Fibroblast of gingiva (primary cell): Measurements from ENCODE around the gene ADSL.
A peak's percentile ranks its signal among the peaks of the same experiment; 100 is the strongest.
"Not testable (repeated sequence)": the region's sequence is repeated elsewhere in the genome, so short reads cannot be mapped to it uniquely, and the experiment has no call there.

Experiments
- DNase-seq: peaks from one replicate; pipeline ENCODE4 v3.0.0-alpha.2; 2011; ENCODE audit warnings: low read depth

The ADSL gene

DNA sequence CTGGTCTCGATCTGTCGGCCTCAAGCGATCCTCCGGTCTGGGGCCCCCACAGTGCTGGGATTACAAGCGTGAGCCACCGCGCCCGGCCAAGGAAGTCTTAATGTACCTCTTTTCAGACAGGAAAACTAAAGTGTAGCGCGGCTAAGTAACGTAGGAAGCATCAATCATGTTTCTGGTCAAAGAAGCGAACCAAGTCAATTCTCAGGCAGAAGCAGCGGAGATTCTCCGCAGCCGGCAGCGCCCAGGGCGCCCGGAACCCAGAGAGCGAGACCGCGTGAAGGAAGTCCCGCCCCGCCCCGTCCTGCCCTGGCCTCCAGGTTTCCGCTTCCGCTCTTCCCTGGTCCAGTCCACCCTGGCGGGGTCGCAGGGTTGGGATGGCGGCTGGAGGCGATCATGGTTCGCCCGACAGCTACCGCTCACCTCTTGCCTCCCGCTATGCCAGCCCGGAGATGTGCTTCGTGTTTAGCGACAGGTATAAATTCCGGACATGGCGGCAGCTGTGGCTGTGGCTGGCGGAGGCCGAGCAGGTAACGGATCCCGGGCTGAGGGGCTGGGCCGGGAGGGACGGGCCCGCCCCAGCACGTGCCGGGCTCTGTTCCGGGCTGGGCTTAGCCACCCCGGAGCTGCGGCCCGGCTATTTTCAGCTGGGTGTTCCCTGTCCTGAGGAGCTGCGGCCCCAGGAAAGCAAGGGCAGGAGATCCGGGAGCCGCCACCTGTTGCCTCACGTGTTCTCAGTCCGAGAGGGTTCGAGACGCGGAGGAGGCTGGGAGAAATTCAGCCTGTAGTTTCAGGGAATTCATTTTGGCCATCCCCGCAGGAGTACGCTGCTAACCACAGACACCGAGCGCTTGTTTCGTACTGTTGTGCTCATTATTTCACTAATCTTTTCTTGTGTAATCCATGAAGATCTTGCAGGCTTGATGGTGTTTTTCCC is at the start of gene ADSL:
Gene ADSL, plus strand, starts transcription at position 316 of the 934 bp plus-strand sequence. Its CDS starts 59 bp downstream, at position 375.
- peak; percentile 80 for DNase-seq

DNA sequence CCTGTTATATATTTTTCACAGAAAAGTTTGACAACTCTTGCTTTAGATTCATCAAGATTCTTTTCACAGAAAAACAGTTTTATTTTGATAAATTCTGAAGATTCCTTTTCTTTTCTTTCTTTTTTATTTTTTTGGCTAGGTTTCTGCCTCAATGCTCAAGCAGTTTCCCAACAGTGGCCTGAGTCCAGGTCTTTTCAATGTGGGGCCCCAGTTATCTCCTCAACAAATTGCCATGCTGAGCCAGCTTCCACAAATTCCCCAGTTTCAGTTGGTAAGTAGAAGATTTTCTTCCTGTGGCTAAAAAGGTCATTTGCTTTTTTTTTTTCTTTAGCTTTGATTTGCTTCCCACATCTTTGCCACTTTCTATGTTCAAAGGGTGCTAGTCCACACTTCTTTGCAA is 46.0 kb upstream of the ADSL start:
- DNase-seq, result no peak

DNA sequence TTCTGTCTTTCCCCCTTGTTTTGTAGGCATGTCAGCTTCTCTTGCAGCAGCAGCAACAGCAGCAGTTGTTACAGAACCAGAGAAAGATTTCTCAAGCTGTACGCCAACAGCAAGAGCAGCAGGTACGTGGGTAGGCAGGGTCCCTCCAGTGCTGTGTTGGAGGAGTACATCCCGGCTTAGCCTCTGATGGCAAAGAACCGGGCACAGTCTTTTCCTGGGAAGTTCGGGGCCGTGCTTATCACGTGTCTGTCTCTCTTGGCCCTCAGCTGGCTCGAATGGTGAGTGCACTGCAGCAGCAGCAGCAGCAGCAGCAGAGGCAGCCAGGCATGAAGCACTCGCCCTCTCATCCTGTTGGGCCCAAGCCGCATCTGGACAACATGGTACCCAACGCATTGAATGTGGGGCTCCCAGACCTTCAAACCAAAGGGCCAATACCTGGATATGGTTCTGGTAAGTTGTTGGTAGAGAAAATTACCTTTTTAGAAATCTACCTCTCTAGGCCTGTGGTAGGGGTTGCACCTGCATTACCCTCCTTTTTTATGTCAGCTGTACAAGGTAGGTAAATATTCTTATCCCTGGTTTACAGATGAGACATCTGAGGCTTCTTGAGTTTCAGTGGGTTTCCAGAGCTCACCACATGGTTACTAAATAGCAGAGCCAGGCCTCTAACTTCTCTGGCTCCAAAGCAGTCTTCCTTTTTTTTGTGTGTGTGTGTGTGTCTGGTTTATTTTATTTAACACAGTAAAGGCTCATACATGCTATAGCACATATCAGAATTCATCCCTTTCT is 45.2 kb upstream of the ADSL start:
- DNase-seq, result no peak

DNA sequence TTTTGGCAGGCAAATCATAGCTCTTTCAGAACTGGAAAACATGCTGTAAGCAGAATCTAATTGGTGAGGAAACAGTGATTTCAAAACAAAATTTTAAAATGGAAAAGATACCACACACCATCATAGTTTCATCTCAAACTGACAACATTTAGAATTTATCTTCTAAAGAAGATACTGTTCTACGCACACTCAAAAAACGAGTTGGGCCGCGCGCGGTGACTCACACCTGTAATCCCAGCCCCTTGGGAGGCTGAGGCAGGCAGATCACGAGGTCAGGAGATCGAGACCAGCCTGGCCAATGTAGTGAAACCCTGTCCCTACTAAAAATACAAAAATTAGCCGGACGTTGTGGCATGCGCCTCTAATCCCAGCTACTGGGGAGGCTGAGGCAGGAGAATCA is 44.2 kb upstream of the ADSL start:
- no peak for DNase-seq

DNA sequence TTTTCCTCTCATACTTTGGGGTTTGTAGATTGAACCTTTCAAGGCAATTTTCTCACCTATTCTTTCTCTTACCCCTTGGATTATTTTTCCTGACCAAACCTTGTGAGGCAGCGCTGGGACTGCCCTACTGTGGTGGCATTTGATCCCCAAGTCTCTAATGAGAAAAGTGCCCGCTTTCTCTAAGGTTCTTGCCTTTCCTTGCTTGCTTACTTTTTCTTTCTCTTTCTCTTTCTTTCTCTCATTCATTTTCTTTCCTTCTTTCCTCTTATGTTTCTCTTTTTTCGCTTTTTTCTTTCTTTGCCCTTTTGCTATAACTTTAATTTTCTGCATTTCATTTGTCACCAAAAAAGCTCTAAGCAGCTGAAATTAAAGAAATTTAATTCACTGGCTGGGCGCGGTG is 40.7 kb upstream of the ADSL start:
- DNase-seq, result no peak

DNA sequence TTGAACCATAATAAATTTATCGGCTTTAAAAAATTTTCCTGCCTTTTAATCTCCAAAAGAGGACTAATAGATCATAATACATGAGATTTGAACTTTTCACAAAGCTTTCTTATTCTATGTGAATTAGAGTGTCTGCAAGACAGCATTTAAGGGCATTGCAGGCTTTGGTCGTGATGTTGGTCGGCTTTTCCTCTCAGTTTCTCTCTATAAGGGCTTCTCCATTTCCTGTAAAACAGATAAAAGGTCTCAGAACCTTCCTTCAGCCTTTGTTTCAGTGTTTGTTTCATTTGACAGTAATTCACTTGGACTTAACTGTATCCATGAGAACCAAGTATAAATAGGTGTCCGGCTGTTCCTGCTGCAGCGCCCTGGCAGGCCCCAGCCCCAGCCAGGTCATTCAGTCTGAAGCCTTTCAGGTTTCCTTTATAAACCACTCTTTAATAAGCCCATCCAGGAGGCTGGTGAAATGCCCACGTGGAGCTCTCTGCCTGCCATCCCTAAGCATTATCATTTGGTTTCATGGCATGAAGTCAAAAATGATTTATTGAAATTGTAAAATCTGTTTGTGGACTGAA is 37.2 kb upstream of the ADSL start:
- DNase-seq, result no peak

DNA sequence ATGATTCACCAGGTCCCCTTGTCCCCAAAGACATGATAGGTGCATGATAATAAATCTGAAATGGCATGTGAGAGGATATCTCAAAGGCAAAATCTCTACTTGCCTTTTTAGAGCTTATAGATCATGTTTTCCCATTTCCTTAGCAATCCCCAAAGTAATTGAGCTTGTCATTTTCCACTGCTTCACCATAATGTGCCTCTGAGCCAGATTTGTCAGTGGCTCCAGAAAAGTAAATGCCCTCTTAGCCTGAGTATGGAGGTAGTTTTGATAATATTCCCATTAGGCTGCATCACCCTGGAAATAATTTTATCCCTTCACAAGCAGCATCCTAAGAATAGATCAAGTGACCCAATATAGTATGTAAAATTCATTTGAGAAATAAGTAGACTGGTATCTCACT is 36.7 kb upstream of the ADSL start:
- no peak for DNase-seq

DNA sequence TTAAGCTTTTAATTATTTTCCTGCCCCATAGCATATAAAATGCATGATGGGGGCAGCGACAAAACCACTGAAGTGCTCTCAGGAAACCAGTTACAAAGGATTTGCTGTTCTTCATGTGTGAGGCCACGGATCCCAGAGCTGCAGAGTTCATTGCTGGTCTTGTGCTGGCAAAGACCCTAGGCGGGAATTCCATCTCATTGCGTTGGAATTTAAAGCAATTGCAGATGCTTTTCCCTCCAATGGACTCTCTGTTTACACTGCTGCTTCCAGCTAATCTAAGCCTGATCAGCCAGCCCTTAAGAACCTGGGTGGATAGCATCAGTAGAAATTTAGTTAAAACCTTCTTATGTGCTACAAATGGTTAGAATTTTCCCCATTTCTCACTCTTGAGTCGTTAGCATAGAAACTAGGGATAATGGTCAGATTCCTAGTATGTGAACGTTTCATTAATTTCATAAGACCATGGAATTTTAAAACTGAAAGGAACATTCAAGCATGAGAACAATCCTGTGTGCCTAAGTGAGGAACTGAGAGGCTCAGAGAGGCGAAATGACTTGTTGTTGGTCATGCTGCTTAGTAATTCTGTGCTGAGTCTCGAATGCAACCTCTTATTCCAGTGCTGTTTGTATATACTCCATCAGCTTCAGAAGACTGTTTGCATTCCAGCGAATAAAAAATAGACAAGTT is 36.1 kb upstream of the ADSL start:
- peak; percentile 85 for DNase-seq

DNA sequence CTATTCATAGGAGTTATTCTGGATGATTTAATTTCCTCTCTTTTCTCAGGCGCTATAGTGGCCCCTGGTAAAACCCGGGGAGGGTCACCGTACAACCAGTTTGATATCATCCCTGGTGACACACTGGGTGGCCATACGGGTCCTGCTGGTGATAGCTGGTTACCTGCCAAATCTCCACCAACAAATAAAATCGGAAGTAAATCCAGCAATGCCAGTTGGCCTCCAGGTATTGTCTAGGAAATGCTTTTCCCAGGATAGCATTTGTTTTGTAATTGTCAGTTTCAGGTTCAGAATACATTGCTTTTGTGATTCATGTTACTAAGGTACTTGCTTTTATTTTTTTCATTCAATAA is 35.6 kb upstream of the ADSL start:
- DNase-seq, result no peak

DNA sequence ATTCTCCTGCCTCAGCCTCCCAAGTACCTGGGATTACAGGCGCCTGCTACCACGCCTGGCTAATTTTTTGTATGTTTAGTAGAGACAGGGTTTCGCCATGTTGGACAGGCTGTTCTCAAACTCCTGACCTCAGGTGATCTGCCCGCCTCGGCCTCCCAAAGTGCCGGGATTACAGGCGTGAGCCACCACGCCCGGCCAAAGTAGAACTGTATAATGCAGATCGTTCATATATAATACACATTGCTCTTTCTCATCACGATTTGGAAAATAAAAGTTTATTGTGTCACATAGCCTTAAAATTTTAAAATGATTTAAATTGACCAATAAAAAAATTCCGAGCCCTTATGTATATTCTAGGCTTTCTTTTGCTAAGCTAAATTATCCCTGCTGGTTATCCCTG is 34.7 kb upstream of the ADSL start:
- DNase-seq, result not testable (repeated sequence)

DNA sequence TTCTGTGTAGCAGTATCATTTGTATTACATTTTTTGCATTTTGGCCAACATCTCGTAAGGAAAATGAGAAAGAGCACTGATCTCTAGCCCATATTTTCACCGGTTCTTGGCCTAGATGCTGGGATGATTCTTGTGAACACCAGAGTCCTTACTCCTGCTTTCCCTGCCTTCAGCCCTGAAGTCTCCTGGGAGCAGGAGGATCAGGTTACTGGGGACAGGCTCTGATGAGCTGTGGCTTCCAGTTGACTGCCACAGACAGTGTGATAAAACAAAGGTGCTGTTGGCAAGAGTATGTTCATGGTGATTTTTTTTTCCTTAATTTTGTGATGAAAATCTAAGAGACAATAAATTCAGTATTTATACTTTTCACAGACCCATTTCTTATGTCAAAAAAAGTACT is 34.2 kb upstream of the ADSL start:
- DNase-seq, result no peak

DNA sequence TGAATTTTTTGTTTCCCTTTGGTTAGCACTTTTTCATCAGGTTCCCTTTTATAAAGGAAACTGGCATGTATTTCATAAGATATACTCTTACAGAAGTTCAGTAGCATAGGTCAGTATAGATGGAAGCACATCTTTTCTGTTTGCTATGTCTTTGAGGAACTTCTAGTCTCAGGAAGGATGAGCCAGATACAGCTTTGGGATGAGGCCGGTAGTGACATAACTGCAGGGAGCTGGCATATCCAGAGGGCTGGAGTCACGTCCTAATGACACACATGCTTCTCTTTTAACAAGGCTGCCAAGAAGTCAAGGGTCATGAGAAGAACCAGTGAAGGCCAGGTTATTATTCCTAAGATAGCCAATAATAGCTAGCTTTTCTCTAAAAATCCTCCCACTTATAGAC is 33.3 kb upstream of the ADSL start:
- DNase-seq, result no peak

DNA sequence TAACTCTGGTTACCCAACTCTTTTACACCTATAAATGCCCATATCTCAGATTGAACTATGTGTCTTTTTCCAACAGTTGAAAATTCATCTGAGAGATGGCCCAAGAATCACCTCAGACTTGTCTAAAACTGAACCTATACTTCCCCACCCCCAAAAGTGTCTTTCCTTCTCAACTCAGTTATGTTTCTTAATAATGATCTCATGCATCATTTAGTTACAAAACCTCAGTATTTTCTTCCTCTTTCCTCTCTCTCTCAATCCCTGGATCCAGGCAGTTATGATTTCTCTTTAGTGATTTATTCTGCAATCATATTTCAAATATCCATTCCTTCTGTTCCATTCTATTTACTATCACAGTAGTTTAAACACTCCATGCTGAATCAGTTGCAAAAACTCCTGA is 32.3 kb upstream of the ADSL start:
- no peak for DNase-seq

DNA sequence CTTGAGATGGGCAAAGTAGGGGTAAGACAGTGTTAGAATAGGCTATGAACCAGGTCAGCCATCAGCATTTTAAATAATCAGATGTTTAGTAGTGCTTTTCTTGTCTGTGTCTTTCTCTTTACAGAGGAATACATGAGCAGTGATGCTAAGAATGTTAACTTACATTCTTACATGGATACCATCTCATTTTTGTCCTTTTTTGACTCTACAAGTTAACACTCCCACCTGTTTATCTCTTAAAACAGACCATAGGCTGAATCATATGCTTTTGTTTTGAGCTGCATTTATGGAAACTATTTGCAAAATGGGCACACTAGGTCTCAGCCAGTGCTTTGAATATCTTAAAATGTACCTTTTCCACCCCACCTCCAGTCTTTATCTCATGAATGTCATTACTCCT is 25.6 kb upstream of the ADSL start:
- DNase-seq, result no peak

DNA sequence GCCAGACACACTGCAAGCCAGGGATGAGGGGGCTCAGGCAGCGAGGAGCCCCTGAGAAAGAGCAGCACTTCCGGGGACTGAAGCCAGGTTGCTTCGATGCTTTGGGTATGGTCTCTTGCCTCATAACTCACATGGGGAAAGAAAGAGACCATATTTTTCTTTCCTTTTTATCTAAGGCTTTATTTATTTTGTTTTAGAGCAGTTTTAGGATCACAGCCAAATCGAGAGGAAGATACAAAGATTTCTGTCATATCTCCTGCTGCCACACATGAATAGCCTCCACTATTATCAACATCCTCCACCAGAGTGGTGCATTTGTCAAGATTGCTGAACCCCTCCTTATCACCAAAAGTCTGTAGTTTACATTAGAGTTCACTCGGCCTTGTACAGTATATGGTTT is 24.3 kb upstream of the ADSL start:
- no peak for DNase-seq

DNA sequence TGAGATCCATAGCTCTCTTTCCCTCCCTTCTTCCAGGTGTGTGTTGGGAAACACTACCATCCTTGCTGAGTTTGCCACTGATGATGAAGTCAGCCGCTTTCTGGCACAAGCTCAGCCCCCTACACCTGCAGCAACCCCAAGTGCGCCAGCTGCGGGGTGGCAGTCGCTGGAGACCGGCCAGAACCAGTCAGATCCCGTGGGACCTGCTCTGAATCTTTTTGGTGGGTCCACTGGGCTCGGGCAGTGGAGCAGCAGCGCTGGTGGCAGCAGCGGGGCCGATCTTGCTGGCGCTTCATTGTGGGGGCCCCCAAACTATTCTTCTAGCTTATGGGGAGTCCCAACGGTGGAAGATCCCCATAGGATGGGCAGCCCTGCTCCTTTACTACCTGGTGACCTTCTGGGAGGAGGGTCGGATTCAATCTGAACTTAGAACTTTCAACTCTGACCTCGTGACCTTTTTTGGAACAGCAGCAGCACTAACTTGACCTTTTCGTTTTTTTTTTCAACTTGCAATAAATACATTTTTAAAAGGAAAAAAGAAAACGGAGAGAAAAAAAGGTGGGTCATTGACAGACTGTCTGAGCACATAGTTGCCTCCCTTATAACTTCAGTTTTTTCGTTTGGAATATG is 23.4 kb upstream of the ADSL start:
- no peak for DNase-seq

DNA sequence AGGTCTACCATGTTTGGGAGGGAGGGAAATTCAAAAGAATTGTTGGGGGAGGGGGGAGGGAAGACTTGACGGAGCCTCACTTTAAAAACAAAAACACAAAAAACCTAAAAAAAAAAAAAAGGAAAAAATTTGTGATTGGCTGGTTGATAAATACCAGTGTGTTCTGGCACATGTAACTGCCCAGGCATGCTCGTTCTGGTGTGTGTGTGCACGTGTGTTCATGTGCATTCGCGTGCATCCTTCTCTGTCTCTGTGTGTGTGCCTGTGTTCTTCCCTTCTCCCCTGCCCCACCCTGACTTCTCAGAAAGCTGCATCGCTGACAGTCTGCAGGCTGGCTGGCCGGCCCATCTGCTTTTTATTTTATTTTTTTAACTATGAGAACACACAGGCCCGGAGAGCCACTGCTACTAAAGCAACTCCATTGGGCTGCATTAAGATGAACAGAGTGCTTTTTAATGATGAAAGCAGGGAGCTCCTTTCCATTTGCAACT is 22.6 kb upstream of the ADSL start:
- DNase-seq, result peak; percentile 17

DNA sequence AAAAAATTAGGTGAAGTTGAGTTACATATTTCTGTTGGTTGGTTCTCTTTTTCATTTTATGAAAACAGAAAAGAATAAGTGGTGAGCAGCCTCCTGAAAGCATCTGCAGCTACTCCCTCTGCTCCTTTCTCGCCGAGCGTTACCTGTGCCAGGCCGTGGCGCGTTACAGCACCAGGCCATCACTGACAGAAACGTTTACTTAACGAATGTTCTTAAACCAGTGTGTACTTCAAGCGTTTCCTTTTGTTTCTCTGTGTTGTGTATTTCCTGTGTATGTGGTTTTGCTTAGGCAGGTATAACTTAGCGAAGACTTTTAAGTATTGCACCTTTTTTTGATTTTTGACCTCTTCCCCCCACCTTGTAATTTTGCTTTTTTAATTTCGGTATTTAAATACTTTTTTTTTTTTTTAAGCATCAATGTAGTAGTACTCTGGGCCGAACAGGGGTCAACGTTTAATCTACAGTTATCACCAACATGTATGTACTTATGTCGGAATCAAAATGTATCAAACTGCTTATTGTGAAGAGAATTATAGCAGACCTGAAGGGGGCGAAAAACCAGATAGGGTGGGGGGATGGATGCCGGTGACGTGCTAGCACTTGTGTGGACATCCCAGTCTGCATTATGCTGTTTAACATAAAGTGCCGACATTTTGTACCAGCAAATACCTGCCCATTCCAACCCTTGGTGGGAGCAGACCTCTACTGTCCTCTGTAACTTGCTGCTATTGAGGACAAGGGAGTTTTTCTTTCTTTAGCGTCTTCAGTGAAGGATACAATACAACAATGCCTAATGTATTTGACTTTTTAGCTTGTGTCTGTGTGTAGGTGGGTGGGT is 21.6 kb upstream of the ADSL start:
- no peak for DNase-seq

DNA sequence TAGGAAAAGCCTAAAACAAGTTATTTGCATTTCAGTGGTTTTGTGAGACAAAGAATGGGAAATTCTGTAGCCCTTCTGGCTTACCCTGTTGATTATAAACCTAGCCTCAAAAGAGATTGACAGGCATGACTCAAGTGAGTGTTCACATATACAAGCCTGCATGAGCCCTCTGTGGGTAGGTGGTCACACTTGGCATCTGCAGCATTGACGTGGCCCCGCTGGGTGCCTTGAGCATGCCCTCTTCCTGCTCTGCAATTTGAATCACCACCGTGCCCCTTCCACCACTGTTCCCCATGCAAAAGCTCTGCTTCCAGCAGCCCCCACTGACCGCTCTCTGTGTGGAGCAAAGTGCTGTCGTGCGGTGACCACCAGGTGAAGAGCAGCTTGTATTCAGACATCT is 21.0 kb upstream of the ADSL start:
- DNase-seq, result no peak

DNA sequence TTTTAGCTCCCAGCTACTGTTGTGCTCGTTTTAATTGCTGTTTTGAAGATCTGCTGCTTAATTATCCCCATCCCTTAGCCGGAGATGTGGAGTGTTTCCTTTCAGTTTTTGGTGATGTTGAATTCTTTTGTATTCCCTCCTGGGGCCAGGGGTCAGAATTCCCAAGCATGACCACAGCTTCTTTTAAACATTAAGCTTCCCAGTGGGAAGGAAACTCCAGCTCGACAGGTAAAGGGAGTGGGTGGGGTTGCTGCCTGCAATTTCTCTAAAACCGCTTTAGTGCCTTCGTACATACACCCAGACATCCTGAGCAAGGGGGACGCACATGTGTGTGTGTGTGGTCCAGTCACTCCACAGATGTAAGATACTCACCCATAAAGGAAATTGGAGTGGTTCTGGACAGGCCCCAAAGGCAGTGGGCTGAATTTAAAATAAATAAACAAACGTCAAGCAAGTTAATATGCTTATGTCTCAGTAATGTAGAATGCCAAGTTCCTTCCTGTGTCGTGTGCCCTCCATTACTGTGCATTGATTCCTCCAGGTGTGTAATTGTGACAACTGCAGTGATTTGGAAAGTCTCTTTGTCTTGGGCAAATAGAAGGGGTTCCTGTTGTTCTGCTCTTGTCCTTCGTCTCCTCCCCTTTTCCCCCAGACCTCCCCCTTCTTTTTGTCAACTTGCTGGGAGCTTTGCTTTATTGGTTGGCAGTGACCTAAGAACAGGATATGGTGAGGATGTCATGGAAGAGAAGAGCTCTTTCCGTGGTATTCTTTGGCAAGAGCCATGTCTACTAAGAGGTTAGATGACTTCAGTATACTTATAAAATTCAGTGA is 19.2 kb upstream of the ADSL start:
- peak; percentile 43 for DNase-seq
